Retinal pigment epithelial cell (primary cell): ENCODE results near the gene GJA3.

Experiments
- DNase-seq: peaks from one replicate; pipeline ENCODE4 v3.0.0-alpha.2; 2010; ENCODE audit warnings: low read depth
- H3K4me3 ChIP-seq: 2 replicates; pipeline ENCODE4 v1.5.1; 2011; ENCODE audit warnings: mild to moderate bottlenecking, low read length, control low read depth, moderate library complexity
- CTCF ChIP-seq: conservative IDR thresholded peaks from 2 replicates; pipeline ENCODE4 v1.5.1; 2011; ENCODE audit warnings: low read depth, low read length, control low read depth, inconsistent platforms

Gene GJA3

GRCh38 chr13:20181188-20181587 lies 20.3 kb upstream of the GJA3 start:
- H3K4me3 ChIP-seq = no peak overlapping the region
- DNase-seq = no peak
- no peak for TF ChIP-seq CTCF

- TF ChIP-seq CTCF = no peak
- DNase-seq = no peak
- no peak overlapping the region for H3K4me3 ChIP-seq
These were observed 17.3 kb upstream of the GJA3 start for GRCh38 chr13:20178156-20178555.

- no peak overlapping the region for H3K4me3 ChIP-seq
- TF ChIP-seq CTCF = no peak
- no peak for DNase-seq
These were observed 16.4 kb upstream of the GJA3 start for GRCh38 chr13:20177049-20177831.

GRCh38 chr13:20175907-20176652 lies 15.2 kb upstream of the GJA3 start:
- no peak for DNase-seq

GRCh38 chr13:20175406-20175794 lies 14.5 kb upstream of the GJA3 start:
- H3K4me3 ChIP-seq = no peak overlapping the region
- TF ChIP-seq CTCF = no peak
- no peak for DNase-seq

More at GRCh38 chr13:20175907-20176652, 15.2 kb upstream of the GJA3 start:
- no peak for TF ChIP-seq CTCF
- no peak overlapping the region for H3K4me3 ChIP-seq

GRCh38 chr13:20174656-20175405 lies 14.0 kb upstream of the GJA3 start:
- no peak for TF ChIP-seq CTCF
- peak overlapping the region; percentile 20 for H3K4me3 ChIP-seq
- peak; percentile 88 for DNase-seq
